GM19468 (cell line): ENCODE results near the gene TMEM248.
"Not testable (repeated sequence)": the region's sequence is repeated elsewhere in the genome, so short reads cannot be mapped to it uniquely, and the experiment has no call there.

Source experiments
- ATAC-seq: cut with Tn5 transposase; IDR thresholded peaks from one replicate; pipeline ENCODE4 v1.9.1; 2021; ENCODE audit warnings: mild to moderate bottlenecking, moderate library complexity, moderate number of reproducible peaks; ENCODE audit not compliant: unreplicated experiment; ENCODE audit errors: extremely low read depth

TMEM248 gene

DNA sequence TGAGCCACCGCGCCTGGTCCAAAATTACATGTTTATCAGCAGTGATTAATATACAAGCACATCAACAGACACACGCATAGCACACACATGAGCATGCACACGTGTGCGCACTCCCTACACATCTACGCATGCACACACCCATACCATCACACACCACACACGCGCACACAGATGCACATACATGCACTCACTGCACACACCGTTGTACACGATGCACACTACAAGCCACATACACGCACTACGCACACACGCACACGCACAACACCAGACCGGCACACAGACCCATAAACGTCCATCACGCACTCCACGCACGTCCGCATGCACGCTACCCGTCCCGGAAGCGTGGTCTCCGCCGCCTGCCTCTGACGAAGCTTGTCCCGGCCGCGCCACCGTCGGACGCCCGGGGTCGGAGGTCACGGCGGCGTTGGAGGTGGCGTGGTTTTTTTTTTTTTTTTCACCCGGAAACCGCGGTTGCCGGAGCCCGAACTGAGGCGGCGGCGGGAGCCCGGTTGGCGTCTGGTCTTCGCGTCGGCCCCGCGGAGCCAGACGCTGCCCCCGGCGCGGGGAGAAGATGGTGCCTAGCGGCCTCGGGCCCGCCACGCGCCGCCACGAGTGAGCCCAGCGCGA is at the start of gene TMEM248:
TSS of gene TMEM248 (plus strand) at position 457 of the 627 bp plus-strand sequence. CDS start 20,641 bp downstream, outside the sequence.
- peak; percentile 41 for ATAC-seq

DNA sequence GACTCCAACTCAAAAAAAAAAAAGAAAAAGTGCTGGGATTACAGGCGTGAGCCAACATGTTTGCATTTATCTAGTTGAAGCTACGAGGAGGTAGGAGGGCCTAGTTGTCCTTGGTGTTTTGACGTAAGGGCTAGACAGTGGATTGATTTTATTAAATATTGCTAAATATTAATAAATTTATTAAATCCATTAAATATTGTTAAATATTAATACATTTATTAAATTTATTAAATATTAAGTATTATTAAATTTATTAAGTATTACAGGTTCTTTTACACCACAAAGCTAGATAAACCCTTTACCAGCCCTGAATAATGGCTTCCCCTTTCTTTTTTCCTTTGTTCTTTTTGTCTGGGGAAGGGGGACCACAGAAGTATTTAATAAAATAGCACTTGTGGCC is 47.5 kb upstream of the TMEM248 start:
- ATAC-seq = no peak

- ATAC-seq = no peak
Observed at GRCh38 chr7:66877577-66878300, 43.3 kb upstream of the TMEM248 start.

DNA sequence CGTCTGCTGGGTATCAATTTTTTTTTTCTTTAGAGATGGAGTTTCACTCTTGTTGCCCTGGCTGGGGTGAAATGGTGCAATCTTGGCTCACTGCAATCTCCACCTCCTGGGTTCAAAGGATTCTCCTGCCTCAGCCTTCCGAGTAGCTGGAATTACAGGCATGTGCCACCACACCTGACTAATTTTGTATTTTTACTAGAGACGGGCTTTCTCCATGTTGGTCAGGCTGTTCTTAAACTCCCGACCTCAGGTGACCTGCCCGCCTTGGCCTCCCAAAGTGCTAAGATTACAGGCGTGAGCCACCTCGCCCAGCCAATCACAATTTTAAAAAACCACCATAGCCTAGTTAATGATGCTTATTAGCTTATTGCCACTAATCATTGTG is 42.7 kb upstream of the TMEM248 start:
- ATAC-seq = not testable (repeated sequence)

- no peak for ATAC-seq
Observed at GRCh38 chr7:66880053-66880452, 41.0 kb upstream of the TMEM248 start.

DNA sequence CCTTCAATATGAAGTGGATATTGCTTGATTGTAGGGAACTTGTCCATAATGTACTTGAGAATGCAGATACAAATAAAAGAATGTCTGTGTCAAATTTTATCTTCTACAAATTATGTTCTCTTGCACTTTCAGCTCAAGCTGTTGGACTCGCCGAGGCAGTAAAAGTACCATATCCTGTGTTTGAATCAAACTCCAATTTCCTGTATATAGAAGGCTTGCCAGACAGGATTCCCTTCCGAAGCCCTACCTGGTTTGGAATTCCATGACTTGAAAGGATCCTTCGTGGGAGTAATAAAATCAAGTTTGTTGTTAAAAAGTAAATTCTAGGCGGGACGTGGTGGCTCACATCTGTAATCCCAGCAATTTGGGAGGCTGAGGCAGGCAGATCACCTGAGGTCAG is 40.4 kb upstream of the TMEM248 start:
- not testable (repeated sequence) for ATAC-seq

- ATAC-seq = no peak
Observed at GRCh38 chr7:66883716-66884115, 37.3 kb upstream of the TMEM248 start.

GRCh38 chr7:66884556-66884955 is 36.5 kb upstream of the TMEM248 start:
- ATAC-seq = not testable (repeated sequence)

DNA sequence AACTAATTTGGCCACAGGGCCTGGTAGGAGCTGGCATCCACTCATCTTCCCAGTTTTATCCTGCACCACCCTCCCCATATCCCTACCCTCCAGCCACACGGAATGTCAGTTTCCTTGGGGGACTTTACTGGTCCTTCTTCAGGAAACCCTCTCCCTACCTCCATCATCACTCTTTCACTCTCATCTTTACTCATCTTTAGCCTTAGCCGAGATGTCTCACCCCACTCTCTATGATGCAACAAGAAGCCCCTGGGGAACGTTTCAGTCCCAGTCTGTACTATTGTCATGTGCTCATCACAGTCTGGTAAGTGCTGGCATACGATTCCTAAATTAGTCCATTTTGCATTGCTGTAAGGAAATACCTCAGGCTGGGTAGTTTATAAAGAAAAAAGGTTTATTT is 34.9 kb upstream of the TMEM248 start:
- ATAC-seq = no peak

- ATAC-seq = not testable (repeated sequence)
Observed at GRCh38 chr7:66888223-66888622, 32.8 kb upstream of the TMEM248 start.

- no peak for ATAC-seq
Observed at GRCh38 chr7:66894463-66895080, 26.5 kb upstream of the TMEM248 start.

- no peak for ATAC-seq
Observed at GRCh38 chr7:66896441-66896840, 24.6 kb upstream of the TMEM248 start.

DNA sequence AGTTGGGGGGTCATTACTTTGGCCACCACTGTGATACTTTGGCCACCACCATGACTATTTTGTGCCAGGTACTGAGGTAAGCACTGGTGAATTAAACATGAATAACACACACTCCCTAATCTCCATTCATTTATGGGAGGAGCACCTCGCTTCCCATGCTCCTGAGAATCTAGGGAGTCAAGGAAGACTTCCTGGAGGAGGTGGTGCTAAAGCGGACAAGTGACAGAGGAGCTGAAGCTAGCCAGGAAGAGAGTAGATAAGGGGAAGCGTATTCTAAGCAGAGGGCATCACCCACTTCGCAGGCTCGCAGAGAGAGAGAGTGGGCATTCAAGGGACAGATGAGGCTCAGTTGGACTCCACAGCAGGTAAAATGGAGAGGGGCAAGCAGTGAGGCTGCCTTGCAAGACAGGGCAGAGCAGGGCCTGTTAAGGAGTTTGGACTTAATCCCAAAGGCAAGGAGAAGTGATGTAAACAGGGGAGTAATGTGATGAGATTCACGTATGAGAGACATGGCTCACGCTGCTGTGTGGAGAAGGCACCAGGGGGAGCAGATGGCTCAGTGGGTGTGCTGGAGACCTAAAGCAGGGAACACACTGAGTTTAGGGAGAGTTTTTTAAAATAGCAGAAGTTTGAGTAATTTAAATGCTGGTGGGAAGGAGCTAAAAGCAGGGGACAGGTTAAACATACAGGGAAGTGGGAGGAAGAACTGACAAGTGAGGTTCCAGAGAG is 21.3 kb upstream of the TMEM248 start:
- no peak for ATAC-seq

DNA sequence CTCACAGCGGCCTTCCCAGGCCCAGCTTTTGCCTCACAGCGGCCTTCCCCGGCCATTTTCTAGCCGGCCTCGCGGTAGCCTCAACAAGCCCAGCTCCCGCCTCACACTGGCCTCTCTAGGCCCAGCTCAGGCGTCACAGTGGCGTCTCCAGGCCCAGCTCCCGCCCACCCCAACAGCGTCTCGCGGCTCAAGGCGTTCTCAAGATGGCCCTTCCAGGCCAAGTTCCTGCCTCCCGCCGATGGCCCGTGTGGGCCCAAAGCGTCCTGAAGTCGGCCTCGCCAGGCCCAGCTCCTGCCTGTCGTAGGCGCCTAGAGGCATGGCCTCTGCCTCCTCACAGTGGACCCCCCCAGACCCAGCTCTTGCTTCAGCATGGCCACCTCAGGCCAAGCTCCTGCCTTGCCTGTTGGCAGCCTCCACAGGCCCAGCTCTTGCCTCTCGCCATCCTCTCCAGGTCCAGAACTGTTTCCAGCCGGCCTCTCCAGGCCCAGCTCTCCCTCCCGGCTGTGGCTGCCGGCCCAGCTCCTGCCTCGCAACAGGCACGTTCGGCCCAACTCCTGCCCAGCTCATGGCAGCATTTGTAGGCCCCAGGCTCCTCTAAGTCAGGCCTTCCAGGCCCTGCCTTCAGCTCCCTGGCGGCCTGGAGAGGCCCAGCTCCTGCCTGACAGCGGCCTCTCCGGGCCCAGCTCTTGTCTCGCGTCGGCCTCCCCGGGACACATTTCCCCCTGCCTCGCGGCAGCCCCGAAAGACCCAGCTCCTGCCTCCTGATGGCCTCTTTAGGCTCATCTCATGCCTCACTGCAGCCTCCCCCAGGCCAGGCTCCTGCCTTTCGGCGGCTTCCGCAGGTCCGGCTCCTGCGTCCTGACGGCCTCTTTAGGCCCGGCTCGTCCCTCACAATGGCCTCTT is 18.8 kb upstream of the TMEM248 start:
- no peak for ATAC-seq

DNA sequence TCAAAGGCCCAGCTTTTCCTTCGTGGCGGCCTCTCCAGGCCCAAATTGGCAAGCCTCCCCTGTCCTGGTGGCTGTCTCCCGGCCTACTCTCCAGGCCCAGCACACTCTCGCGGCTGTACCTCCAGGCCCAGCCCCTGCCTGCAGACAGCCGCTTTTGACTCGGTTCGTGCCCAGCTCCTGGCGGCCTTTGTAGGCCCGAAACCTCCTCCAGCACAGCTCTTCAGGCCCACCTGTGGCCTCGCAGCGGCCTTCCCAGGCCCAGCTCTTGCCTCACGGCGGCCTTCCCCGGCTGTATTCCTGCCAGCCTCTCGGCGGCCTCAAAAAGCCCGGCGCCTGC is 18.2 kb upstream of the TMEM248 start:
- no peak for ATAC-seq

- ATAC-seq = no peak
Observed at GRCh38 chr7:66903360-66904062, 17.5 kb upstream of the TMEM248 start.

- no peak for ATAC-seq
Observed at GRCh38 chr7:66904063-66904593, 16.9 kb upstream of the TMEM248 start.

DNA sequence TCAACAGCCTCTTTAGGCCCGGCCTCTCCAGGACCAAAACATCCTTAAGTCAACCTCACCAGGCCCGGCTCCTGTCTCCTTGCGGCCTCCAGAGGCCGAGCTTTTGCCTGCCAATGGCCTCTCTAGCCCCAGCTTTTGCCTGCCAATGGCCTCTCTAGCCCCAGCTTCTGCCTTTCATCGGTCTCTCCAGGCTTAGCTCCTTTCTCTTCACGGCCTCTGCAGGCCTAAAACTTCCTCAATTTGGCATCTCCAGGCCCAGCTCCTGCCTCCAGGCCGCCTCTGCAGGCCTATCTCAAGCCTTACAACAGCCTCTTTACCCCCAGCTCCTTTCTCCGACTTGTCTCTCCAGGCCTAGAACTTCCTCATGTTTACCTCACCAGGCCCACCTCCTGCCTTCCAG is 15.7 kb upstream of the TMEM248 start:
- ATAC-seq = no peak

GRCh38 chr7:66905689-66906088 is 15.3 kb upstream of the TMEM248 start:
- no peak for ATAC-seq
